OCI-M2 (cell line): Measurements from ENCODE around the gene KRT39.

Experiments
- DNase-seq: peaks from one replicate; lab custom pipeline; 2025; ENCODE audit not compliant: unreplicated experiment; lab: John Stamatoyannopoulos, UW

KRT39 gene

GRCh38 chr17:40981115-40981514 is 14.4 kb upstream of the KRT39 start:
- no peak for DNase-seq

DNA sequence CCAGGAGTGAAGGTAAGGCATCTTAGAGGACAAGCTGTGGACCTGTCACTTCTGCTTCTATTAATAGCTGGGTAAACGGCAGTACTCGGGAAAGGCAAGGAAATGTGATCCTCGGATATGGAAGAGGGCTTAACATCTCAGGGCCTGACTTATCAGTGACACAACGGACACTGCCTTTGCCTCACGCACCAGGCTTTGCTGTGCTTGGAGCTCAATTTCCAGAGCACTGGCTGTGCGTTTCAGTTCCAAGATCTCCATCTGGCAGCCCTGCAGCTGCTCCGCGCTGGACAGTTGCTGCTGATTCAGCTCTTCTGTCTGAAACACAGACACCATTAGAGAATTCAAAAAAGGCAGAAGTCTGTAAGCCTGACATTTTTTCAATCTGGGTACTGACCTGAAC is 13.8 kb upstream of the KRT39 start:
- DNase-seq: no peak

DNA sequence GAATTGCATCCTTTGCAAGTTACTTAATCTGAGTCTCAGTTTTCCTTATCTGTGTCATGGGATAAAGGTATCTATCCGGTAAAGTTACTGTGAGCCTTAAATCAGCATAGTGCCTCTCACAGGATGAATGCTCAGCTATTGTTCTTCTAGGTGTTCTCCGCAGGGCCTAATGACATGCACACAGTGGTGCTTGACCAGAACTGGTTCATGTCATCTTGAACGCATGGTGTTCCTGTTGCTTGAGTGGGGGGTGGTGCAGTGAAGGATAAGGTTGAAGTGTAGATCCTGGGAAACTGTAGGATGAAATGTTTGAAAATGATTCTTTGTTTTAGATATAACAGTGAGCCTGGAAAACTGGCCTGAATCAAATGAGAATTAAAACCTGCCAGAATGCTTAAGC is 13.4 kb upstream of the KRT39 start:
- DNase-seq: no peak

GRCh38 chr17:40978575-40979151 is 11.9 kb upstream of the KRT39 start:
- no peak for DNase-seq

DNA sequence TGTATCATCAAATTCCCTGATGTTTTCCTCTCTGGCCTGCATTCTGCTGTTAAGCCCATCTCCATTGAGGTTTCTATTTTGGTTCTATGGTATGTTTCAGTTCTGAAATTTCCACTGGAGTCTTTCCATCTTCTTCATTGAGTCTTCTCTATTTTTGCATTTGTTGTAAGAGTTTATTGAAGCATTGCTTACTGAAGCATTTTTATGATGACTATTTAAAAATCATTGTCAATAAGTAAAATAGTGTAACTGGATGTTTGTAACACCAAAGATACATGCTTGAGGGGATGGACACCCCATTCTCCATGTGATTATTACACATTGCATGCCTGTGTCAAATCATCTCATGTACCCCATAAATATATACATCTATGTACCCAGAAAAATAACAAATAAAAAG is 8.8 kb upstream of the KRT39 start:
- no peak for DNase-seq

DNA sequence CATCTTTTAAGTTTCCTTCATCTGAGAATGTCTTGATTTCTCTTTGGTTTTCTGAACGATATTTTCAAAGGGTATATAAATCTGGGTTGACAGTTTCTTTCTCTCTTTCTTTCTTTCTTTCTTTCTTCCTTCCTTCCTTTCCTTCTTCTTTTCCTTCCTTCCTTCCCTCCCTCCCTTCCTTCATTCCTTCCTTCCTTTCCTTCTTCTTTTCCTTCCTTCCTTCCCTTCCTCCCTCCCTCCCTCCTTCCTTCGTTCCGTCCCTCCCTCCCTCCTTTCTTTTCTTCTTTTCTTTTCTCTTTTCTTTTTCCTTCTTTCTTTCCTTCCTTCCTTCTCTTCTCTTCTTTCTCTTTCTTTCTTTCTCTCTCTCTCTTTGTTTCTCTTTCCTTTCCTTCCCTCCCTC is 7.6 kb upstream of the KRT39 start:
- no peak for DNase-seq

- no peak for DNase-seq
Observed at GRCh38 chr17:40967582-40967981, 834 bp upstream of the KRT39 start.

DNA sequence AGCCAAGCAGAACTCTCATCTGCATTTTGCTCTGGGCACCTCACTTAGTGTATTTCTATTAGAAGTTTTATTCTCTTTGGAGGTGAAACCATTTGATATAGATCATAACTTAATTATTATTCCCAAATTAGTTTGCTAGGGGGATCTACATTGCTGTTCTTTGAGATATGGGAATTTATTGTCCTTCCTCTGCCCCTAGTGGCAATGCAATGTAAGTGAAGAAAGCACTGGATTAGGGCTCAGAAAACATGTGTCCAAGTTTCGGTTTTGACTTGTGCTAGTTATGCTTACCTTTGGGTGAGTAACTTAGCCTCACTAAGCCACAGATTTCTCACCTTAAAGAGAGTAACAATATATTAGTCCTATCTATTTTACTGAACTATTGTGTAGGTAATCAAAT is 2.9 kb downstream of the KRT39 start:
- no peak for DNase-seq

DNA sequence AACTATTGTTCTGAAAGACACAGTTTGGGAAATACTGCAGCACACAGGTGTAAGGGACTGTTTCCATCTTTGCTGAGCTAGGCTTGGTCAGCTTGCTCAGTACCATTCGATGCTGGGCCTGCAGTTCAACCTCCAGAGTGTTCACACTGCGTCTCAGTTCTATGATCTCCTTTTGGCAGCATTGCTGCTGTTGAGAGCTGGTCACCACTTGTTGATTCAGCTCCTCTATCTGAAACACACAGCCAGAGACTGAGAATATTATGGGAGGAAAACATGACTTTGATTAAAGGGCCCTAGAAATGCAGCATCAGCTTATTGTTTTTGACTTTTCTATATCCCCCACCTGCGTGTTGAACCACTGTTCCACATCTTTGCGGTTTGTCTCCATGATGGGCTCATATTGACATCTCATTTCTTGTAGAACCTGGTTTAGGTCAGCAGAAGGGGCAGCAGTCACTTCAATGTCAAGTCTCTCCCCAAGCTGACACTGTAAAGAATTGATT is 4.6 kb downstream of the KRT39 start:
- no peak for DNase-seq

GRCh38 chr17:40961591-40961990 is 5.2 kb downstream of the KRT39 start:
- no peak for DNase-seq

DNA sequence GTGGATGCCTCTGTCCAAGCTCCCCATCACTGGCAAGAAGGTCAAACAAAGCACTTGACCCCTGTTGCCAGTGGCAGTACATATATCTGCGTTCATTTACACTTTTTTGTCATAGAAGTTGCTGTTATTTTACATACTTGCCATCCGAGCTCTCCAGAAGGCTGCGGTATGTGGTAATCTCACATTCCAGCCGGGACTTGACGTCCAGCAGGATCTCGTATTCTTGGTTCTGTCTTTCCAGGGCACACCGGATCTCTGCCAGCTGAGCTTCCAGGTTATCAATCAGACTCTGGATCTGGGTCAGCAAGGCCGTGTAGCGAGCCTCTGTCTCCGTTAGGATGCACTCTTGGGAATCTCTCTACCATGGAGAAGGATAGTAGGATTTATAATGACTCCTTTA is 6.6 kb downstream of the KRT39 start:
- DNase-seq: no peak

- no peak for DNase-seq
Observed at GRCh38 chr17:40958086-40958953, 8.4 kb downstream of the KRT39 start.

DNA sequence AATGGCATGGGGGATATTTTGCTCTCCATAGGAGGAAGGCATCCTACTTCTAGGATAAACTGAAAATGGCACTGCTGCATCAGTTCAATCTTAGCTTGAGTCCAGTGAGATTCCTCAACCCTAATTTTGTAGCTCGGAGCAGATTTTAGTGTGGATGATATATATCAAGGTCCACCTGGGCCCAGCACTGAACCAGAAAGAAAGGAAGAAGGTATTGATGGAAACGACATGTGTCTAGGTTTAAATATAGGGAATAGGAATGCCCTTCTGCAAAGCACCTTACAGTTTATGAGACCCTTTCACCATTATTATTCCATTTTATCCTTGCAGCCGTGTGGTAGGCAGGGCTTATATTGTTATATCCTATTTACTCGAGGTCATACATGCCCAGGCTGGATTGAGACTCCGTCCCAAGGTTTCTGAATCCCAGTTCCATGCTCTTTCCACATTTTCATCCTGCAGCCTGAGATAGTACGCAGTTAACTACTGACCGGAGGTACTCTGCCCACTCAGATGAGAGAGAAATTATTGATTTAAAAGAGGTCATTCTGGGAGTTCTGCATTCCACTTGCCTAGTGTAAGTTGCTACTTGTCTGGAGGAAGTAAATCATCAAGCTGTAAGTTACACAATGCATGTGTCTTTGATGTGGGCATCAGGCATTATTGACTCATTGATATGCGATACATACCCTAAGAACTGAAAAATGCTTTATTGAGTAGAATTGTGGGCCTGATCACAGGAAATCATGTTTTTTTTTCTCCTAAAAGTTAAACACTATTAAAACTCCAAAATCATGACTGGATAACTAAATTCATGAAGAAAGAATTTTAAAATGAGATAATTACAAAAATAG is 10.1 kb downstream of the KRT39 start:
- DNase-seq: no peak

GRCh38 chr17:40953881-40954280 is 12.9 kb downstream of the KRT39 start:
- no peak for DNase-seq

DNA sequence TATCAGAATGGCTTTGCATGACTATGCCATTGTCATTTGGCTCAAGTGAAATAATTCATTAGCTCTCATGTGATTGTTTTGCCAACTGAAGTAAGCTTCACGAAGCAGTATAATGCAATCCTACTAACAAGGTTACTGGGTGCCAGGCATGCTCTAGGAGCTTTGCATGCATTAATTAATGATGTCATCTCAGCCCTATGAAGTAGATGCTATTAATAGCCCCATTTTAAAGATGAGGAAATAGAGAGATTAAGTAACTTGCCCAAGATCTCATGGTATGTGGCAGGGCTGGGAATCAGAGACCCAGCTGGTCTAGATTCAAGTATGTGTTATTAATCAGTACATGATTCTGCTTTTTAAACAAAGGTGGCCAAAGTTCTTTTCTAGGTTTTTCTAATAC is 14.1 kb downstream of the KRT39 start:
- DNase-seq: no peak

GRCh38 chr17:40952154-40952553 is 14.6 kb downstream of the KRT39 start:
- DNase-seq: no peak

DNA sequence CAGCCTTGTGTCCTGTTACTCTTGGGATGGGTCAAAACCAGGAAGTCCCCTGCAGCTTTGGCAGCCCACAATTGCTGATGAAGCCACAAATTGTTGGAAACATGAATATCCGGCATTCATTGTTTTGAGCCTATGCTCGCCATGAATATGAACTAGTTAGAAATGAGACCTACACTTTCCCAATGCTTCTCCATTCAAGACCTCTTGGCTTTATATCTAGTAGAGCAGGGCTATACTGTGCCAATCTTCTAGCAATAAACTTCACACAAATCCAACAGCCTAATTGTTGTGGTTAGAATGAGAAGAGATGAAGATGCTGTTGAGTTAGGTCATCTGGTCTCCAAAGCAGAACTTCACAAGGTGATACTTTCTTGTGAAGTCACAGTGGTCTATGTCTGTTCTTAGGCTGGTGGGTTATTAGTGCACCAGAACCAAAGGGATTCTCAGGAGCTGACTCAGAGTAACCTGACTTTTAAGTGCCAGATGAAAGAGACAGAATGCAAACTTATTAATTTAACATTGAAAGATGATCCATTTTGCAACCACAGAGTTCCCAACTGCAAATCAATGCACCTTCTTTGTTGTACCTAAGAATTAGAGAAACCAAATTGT is 15.6 kb downstream of the KRT39 start:
- no peak for DNase-seq

DNA sequence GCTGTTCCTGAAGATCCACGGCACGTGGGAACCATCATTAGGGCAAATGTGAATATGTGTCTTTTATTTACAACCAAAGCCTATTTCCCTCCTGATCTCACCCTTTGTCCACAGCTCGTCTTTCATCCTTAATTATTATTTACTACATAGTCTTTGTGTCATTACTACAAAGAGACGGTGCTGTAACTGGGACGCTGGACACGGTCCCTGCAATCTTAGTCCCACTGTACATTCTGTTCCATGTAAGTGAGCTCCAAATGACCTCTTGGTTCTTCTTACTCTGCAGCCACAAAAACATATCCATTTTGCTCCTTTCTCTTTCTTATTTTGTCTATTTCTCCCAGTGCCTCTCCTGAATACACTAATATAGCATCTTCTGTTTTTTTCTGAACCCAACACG is 16.6 kb downstream of the KRT39 start:
- no peak for DNase-seq

DNA sequence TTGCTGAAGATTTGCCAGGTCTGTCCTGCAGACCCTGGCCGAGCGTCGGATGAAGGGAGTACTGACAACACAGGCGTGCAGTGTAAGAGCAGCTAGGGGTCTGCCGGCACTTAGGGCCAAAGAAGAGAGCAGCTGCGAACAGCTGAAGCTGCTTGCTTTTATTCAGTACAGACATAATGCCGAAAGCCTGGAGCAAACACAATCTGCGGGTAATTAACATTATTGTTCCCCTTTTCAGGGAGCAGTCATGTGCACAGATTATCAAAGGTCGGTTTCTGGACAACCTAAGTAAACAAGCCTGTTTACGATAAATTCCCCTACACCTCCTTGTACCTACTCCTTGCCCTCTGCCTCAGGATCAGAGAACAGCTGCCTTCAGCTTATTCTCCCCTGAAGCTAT is 17.3 kb downstream of the KRT39 start:
- no peak for DNase-seq

DNA sequence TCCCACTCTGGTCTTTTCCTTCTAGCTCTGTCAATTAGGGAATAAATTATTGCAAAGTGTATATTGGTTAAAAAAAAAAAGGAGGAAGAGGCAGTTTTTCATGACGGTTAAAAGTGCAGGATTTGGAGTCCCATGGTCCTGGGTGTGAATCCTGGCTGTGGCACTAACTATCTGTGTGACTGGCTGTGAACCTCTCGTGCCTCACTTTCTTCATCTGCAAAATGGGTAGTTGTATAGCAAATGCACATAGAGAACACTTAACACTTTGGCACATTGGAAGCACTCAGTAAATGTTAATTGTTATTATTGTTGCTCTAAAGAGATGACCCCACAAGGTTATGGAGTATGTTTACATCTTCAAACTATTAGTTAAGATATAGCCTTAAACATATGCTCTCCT is 18.8 kb downstream of the KRT39 start:
- no peak for DNase-seq

DNA sequence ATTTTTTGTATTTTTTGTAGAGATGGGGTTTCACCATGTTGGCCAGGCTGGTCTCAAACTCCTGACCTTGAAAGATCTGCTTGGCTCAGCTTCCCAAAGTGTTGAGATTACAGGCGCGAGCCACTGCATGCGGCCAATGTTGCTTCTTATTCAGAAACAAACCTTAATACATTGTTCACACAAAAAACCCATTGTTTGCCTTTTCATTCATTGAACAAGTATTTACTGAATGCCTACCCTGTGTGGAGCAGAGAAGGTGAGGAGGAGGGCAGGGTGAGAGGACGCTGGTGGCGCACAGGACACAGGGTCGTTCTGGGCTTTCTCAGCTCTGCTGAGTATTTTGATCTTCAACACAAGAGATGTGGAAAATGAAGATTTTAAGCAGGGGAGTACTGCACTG is 21.3 kb downstream of the KRT39 start:
- no peak for DNase-seq
